Measurements from ENCODE around the gene GATC. TPM values are rescaled to one million over a fixed set of nuclear protein-coding genes. Genes with fewer than 3 reads are reported as not detected.

The GATC gene
- total and polyA plus RNA-seq, 3 donors from 2014 or later, result 10.8 to 20.9 (median 17.5) TPM

- DNase-seq, result no peak
- H3K27ac ChIP-seq, result no peak overlapping the region
- intact Hi-C loops (cut with DNase I; ENCODE audit: low total_unique reads), result no loop called here
- H3K9me3 ChIP-seq, result no peaks in the 10 kb centered on the region
- TF ChIP-seq CTCF (IDR thresholded peaks at IDR 0.05) (no peak), POLR2A (IDR thresholded peaks at IDR 0.05) (no peak)
- H3K27me3 ChIP-seq, result no peaks in the 10 kb centered on the region
- H3K4me3 ChIP-seq, result no peak overlapping the region
- no peaks in the 10 kb centered on the region for H3K36me3 ChIP-seq (ENCODE audit: low read depth, missing control alignments)
- 70 to 84% methylated on average over 3 of the region's 3 CpGs for WGBS, 2 donors
- H3K4me1 ChIP-seq, result no peaks in the 10 kb centered on the region
These were observed 42.4 kb upstream of the GATC start for GRCh38 chr12:120403869-120404268.

GRCh38 chr12:120404271-120404670 lies 42.0 kb upstream of the GATC start:
- Histone ChIP-seq H3K36me3 (ENCODE audit: low read depth, missing control alignments) (no peaks in the 10 kb centered on the region), H3K4me3 (no peak overlapping the region), H3K9me3 (no peaks in the 10 kb centered on the region), H3K27me3 (no peaks in the 10 kb centered on the region), H3K4me1 (no peaks in the 10 kb centered on the region), H3K27ac (no peak overlapping the region)
- intact Hi-C loops (cut with DNase I; ENCODE audit: low total_unique reads), result no loop called here
- WGBS, 2 donors, result 84 to 87% methylated on average over 1 of the region's 1 CpG
- DNase-seq, result no peak
- no peak for TF ChIP-seq CTCF (IDR thresholded peaks at IDR 0.05)

DNA sequence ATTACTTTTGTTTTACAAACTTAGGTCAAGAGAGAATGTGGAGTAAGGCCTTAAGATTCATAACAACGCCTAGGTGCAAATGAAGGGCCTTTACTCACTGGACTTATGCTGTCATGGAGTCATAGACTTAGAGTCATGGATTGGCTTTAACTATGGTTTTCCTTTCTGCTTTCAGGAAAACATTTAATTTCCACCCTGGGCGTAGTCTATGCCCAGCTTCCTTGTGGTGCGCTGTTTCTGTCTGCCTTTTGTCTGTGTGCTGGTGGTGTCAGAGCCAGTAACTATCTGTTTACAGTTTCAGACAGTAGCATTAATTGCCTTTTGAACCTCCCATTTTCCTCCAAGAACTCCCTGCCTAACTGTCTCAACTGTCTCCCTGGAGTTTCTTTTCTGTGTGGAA lies 40.2 kb upstream of the GATC start:
- no peak for DNase-seq
- WGBS, 2 donors, result 88 to 94% methylated on average over 3 of the region's 3 CpGs
- Histone ChIP-seq H3K9me3 (no peaks in the 10 kb centered on the region), H3K4me3 (no peak overlapping the region), H3K27ac (no peak overlapping the region), H3K4me1 (no peaks in the 10 kb centered on the region), H3K36me3 (ENCODE audit: low read depth, missing control alignments) (no peaks in the 10 kb centered on the region), H3K27me3 (no peaks in the 10 kb centered on the region)
- TF ChIP-seq CTCF (IDR thresholded peaks at IDR 0.05) (no peak), POLR2A (IDR thresholded peaks at IDR 0.05) (no peak)
- intact Hi-C loops (cut with DNase I; ENCODE audit: low total_unique reads), result no loop called here

GRCh38 chr12:120406553-120406952 lies 39.7 kb upstream of the GATC start:
- Histone ChIP-seq H3K27ac (no peak overlapping the region), H3K27me3 (no peaks in the 10 kb centered on the region), H3K4me1 (no peaks in the 10 kb centered on the region), H3K4me3 (no peak overlapping the region), H3K9me3 (no peaks in the 10 kb centered on the region), H3K36me3 (ENCODE audit: low read depth, missing control alignments) (no peaks in the 10 kb centered on the region)
- WGBS, 2 donors, result 95 to 96% methylated on average over 3 of the region's 3 CpGs
- no peak for DNase-seq
- intact Hi-C loops (cut with DNase I; ENCODE audit: low total_unique reads), result no loop called here
- TF ChIP-seq CTCF (IDR thresholded peaks at IDR 0.05), result no peak
- TF ChIP-seq POLR2A (IDR thresholded peaks at IDR 0.05), result no peak

DNA sequence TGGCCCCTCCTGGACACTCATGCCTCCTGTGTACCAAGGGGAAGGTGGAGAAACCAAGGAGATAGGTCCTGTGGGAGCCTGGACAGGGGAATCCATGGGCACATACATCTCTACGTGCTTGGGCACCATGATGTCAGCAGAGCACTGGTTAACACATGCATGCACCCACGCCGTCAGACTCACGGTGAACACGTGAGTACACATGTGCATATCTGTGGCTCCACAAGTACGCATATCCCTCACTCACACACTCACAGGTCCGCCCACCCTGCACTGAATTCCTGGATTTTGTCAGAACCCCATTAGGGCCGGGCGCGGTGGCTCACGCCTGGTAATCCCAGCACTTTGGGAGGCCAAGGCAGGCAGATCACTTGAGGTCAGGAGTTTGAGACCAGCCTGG lies 37.5 kb upstream of the GATC start:
- DNase-seq, result no peak
- H3K27me3 ChIP-seq, result no peaks in the 10 kb centered on the region
- no peaks in the 10 kb centered on the region for H3K36me3 ChIP-seq (ENCODE audit: low read depth, missing control alignments)
- WGBS, 2 donors, result 87 to 95% methylated on average over 10 to 11 of the region's 11 CpGs
- no peaks in the 10 kb centered on the region for H3K4me1 ChIP-seq
- intact Hi-C loops (cut with DNase I; ENCODE audit: low total_unique reads), result no loop called here
- H3K9me3 ChIP-seq, result no peaks in the 10 kb centered on the region
- no peak overlapping the region for H3K27ac ChIP-seq
- no peak overlapping the region for H3K4me3 ChIP-seq
- TF ChIP-seq POLR2A (IDR thresholded peaks at IDR 0.05) (no peak), CTCF (IDR thresholded peaks at IDR 0.05) (no peak)
